ENCODE data around the gene EYA2. TPM values are rescaled to one million over a fixed set of nuclear protein-coding genes. Genes with fewer than 3 reads are reported as not detected.
"Not testable (repeated sequence)": the region's sequence is repeated elsewhere in the genome, so short reads cannot be mapped to it uniquely, and the experiment has no call there.

EYA2 gene
- total RNA-seq, 1 donor from 2014 or later: 1.3 TPM

GRCh38 chr20:47172579-47172978 is 277.9 kb downstream of the EYA2 start:
- DNase-seq (ENCODE audit: low read depth, low spot score): no peak
- H3K27ac Mint-ChIP-seq (ENCODE audit: unreplicated experiment): no peak overlapping the region
- no peaks in the 10 kb centered on the region for H3K4me1 Mint-ChIP-seq
- peaks cover 4% of the 10 kb centered on the region for H3K27me3 Mint-ChIP-seq (ENCODE audit: low read depth)
- H3K4me3 Mint-ChIP-seq: no peak overlapping the region
- no peaks in the 10 kb centered on the region for H3K36me3 Mint-ChIP-seq (ENCODE audit: low read depth)
- TF ChIP-seq, protein P1, sequence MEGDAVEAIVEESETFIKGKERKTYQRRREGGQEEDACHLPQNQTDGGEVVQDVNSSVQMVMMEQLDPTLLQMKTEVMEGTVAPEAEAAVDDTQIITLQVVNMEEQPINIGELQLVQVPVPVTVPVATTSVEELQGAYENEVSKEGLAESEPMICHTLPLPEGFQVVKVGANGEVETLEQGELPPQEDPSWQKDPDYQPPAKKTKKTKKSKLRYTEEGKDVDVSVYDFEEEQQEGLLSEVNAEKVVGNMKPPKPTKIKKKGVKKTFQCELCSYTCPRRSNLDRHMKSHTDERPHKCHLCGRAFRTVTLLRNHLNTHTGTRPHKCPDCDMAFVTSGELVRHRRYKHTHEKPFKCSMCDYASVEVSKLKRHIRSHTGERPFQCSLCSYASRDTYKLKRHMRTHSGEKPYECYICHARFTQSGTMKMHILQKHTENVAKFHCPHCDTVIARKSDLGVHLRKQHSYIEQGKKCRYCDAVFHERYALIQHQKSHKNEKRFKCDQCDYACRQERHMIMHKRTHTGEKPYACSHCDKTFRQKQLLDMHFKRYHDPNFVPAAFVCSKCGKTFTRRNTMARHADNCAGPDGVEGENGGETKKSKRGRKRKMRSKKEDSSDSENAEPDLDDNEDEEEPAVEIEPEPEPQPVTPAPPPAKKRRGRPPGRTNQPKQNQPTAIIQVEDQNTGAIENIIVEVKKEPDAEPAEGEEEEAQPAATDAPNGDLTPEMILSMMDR (conservative IDR thresholded peaks at IDR 0.05): no peak
- no peaks in the 10 kb centered on the region for H3K9me3 Mint-ChIP-seq

DNA sequence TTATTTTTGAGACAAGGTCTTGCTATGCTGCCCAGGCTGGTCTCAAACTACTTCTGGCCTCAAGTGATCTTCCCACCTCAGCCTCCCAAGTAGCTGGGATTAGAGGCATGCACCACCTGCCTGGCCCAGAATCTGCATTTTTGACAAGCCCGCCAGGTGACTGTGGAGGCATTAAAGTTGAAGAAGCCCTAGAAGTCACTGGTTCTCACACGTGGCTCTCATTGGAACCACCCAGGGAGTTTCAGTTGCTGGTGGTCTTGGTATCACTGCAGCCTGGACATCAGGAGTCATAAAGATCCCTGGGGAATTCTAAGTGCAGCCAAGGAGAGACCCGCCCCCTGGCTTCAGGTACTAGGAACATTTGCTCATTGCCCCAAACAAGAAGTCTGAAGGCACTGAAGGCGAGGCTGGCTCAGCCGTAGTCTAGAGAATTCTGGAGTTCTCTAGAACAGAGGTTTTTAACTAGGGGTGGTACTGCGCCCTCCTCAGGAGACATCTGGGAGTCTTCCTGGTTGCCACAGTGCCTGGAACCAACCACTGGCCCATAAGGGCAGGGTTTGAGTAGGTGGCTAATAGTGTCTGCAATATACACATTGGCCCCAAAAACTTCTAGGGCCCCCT is 279.1 kb downstream of the EYA2 start:
- H3K27ac Mint-ChIP-seq (ENCODE audit: unreplicated experiment): no peak overlapping the region
- no peaks in the 10 kb centered on the region for H3K4me1 Mint-ChIP-seq
- TF ChIP-seq, protein P1 (conservative IDR thresholded peaks at IDR 0.05): no peak
- no peaks in the 10 kb centered on the region for H3K9me3 Mint-ChIP-seq
- no peaks in the 10 kb centered on the region for H3K36me3 Mint-ChIP-seq (ENCODE audit: low read depth)
- peaks cover 4% of the 10 kb centered on the region for H3K27me3 Mint-ChIP-seq (ENCODE audit: low read depth)
- no peak for DNase-seq (ENCODE audit: low read depth, low spot score)
- H3K4me3 Mint-ChIP-seq: no peak overlapping the region

DNA sequence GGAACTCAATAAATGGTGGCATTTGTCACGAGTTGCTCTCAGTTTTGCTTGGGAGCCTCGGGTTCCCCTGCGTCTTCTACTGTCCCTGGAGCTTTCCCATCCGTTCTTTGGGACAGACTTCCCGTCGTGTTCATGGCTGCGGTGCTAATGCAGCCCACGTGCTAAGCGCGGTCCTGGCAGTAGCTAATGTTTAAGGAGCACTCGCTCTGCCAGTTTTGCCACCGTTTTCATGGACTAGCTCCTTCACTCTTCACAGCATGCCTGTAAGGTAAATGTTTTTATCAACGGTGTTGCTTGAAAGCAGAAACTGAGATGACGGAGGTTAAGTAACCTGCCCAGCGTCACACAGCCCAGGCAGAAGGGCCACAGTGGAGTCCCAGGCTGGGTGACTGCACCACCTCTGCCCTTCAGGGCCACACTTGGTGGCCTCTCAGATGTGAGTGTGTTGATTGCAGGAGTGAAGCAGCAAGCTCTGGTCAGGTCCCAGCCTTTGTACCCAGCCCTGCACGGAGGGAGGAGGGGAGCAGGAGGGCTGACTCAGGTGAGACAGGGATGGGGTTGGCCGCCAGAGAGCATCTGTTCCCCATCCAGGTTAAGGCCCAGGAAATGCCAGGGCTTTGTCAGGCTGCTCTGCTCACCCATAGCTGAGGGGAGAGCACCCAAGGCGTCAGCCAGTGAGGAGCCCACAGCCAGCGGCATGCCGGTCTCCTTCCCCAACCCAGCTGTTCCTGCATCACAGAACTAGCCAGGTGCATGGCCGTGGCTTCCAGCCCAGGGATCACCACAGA is 280.0 kb downstream of the EYA2 start:
- DNase-seq (ENCODE audit: low read depth, low spot score): no peak
- Mint-ChIP-seq H3K9me3 (no peaks in the 10 kb centered on the region), H3K4me3 (no peak overlapping the region), H3K36me3 (ENCODE audit: low read depth) (no peaks in the 10 kb centered on the region), H3K27ac (ENCODE audit: unreplicated experiment) (no peak overlapping the region), H3K4me1 (no peaks in the 10 kb centered on the region), H3K27me3 (ENCODE audit: low read depth) (peaks cover 4% of the 10 kb centered on the region)
- TF ChIP-seq, protein P1 (conservative IDR thresholded peaks at IDR 0.05): no peak

- Mint-ChIP-seq H3K4me1 (no peaks in the 10 kb centered on the region), H3K4me3 (no peak overlapping the region), H3K27ac (ENCODE audit: unreplicated experiment) (peak overlapping the region; percentile 1), H3K36me3 (ENCODE audit: low read depth) (no peaks in the 10 kb centered on the region), H3K9me3 (peaks cover 1% of the 10 kb centered on the region), H3K27me3 (ENCODE audit: low read depth) (peaks cover 4% of the 10 kb centered on the region)
- TF ChIP-seq, protein P1 (conservative IDR thresholded peaks at IDR 0.05): no peak
- no peak for DNase-seq (ENCODE audit: low read depth, low spot score)
Observed at GRCh38 chr20:47175493-47175892, 280.9 kb downstream of the EYA2 start.

DNA sequence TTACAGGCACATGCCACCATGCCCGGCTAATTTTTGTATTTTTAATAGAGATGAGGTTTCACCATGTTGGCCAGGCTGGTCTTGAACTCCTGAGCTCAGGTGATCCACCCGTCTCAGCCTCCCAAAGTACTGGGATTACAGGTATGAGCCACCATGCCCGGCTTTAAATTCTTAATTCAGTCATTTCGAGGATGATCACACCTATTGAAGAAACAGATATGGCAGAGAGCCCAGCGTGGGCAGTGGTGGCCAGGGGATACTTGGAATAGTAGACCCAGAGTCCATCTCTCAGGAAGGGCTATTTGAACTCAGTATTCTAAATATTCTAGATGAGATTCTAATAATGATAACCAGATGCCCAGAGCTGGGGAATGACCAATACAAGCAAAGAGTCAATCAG is 281.6 kb downstream of the EYA2 start:
- H3K27ac Mint-ChIP-seq (ENCODE audit: unreplicated experiment); H3K27me3 Mint-ChIP-seq (ENCODE audit: low read depth); H3K4me3 Mint-ChIP-seq; H3K36me3 Mint-ChIP-seq (ENCODE audit: low read depth); H3K9me3 Mint-ChIP-seq; H3K4me1 Mint-ChIP-seq; DNase-seq (ENCODE audit: low read depth, low spot score): not testable (repeated sequence)

- Mint-ChIP-seq H3K9me3 (peaks cover 7% of the 10 kb centered on the region), H3K27ac (ENCODE audit: unreplicated experiment) (no peak overlapping the region), H3K4me1 (peaks cover 4% of the 10 kb centered on the region), H3K36me3 (ENCODE audit: low read depth) (peaks cover 3% of the 10 kb centered on the region), H3K4me3 (no peak overlapping the region), H3K27me3 (ENCODE audit: low read depth) (no peaks in the 10 kb centered on the region)
- DNase-seq (ENCODE audit: low read depth, low spot score): no peak
- TF ChIP-seq, protein P1 (conservative IDR thresholded peaks at IDR 0.05): no peak
Observed at GRCh38 chr20:47178277-47178676, 283.6 kb downstream of the EYA2 start.

Data from neural crest cell (in vitro differentiated cells).